SH-SY5Y (cell line): ENCODE measurements around the gene RPF1.

Experiments used
- GATA2 ChIP-seq: IDR thresholded peaks from 2 replicates; pipeline ENCODE4 v1.6.1; 2011; ENCODE audit warnings: mild to moderate bottlenecking, low read depth, low read length
- GATA3 ChIP-seq: IDR thresholded peaks from 2 replicates; pipeline ENCODE4 v1.6.1; 2011; ENCODE audit warnings: low read depth, mild to moderate bottlenecking, low read length, moderate library complexity

GRCh38 chr1:84524590-84524989 lies 45.5 kb downstream of the RPF1 start:
- TF ChIP-seq GATA2 (no peak), GATA3 (no peak)
